NT2/D1 (cell line): ENCODE data around the gene PNMA1.

Experiments
- SUZ12 ChIP-seq: IDR thresholded peaks from 2 replicates; pipeline ENCODE4 v1.6.1; 2011; ENCODE audit not compliant: insufficient read length, insufficient read depth; ENCODE audit errors: extremely low read depth
- YY1 ChIP-seq: IDR thresholded peaks from 2 replicates; pipeline ENCODE4 v1.6.1; 2011; ENCODE audit not compliant: insufficient read length, insufficient read depth

- TF ChIP-seq SUZ12, result no peak
- TF ChIP-seq YY1, result no peak
These were observed 33.4 kb upstream of the PNMA1 start for GRCh38 chr14:73747379-73748211.
